ENCODE measurements around the gene KRTAP10-11. TPM values are rescaled to one million over a fixed set of nuclear protein-coding genes. Genes with fewer than 3 reads are reported as not detected.

Gene KRTAP10-11
- polyA plus RNA-seq, 1 of the 3 experiments (the other 2 are of a cell fraction) = not detected

- 3% methylated on average over 3 of the region's 3 CpGs for WGBS (ENCODE audit: low lambda C conversion rate)
- ChIA-PET CTCF (interaction anchor here (2.8 kb wide), 1 partner anchor 174 kb away, joined by 11 read pairs; no protein-coding TSS in a partner anchor), POLR2A (no interaction called here)
- Histone ChIP-seq H3K4me2 (no peak overlapping the region), H3K9me3 (peaks cover 14% of the 10 kb centered on the region), H3K27ac (ENCODE audit: low read depth in 2 of 2, low read length in 1 of 2) (no peak overlapping the region), H3F3A (replicated peaks; ENCODE audit: insufficient read depth) (no peaks in the 10 kb centered on the region), H3K36me3 (replicated peaks in 1 of 2; ENCODE audit: control insufficient read depth in 1 of 2, insufficient read depth in 2 of 2, low read length in 1 of 2) (peaks cover 0 to 3% of the 10 kb centered on the region in 2 experiments), H3K9me2 (no peaks in the 10 kb centered on the region), H3K4me1 (ENCODE audit: control insufficient read depth in 1 of 2, insufficient read depth in 2 of 2, low read depth in 1 of 2, low read length in 1 of 2) (no peaks in the 10 kb centered on the region), H2AFZ (ENCODE audit: low read depth) (no peak overlapping the region), H4K20me1 (ENCODE audit: insufficient read depth) (no peaks in the 10 kb centered on the region), H3K27me3 (ENCODE audit: insufficient read depth) (peaks cover 34% of the 10 kb centered on the region), H3K79me2 (ENCODE audit: insufficient read depth) (no peaks in the 10 kb centered on the region), H3K4me3 (ENCODE audit: low read depth in 2 of 2, low read length in 1 of 2) (no peak overlapping the region), H3K9ac (no peak overlapping the region)
- DNase-seq = no peak
- no peak for TF ChIP-seq EZH2phosphoT487 (IDR thresholded peaks at IDR 0.05; ENCODE audit: borderline replicate concordance, low read depth)
Measured at GRCh38 chr21:44618909-44619308, 27.3 kb upstream of the KRTAP10-11 start.

- no peak overlapping the region for H3K4me2 ChIP-seq
- no peak overlapping the region for H3K4me3 ChIP-seq (ENCODE audit: low read depth in 2 of 2, low read length in 1 of 2)
- H3K9me3 ChIP-seq = peaks cover 18% of the 10 kb centered on the region
- peaks cover 24% of the 10 kb centered on the region for H3K27me3 ChIP-seq (ENCODE audit: insufficient read depth)
- no peak overlapping the region for H3K9ac ChIP-seq
- WGBS (ENCODE audit: low lambda C conversion rate) = 10% methylated on average over 6 of the region's 6 CpGs
- H3K79me2 ChIP-seq (ENCODE audit: insufficient read depth) = no peaks in the 10 kb centered on the region
- no peaks in the 10 kb centered on the region for H4K20me1 ChIP-seq (ENCODE audit: insufficient read depth)
- no peaks in the 10 kb centered on the region for H3F3A ChIP-seq (replicated peaks; ENCODE audit: insufficient read depth)
- no peak overlapping the region for H3K27ac ChIP-seq (ENCODE audit: low read depth in 2 of 2, low read length in 1 of 2)
- H3K9me2 ChIP-seq = no peaks in the 10 kb centered on the region
- no peak for TF ChIP-seq RXRA (IDR thresholded peaks at IDR 0.05; ENCODE audit: borderline replicate concordance, low read depth)
- no peak for TF ChIP-seq CTCF (IDR thresholded peaks at IDR 0.05)
- TF ChIP-seq FOXJ3 (CRISPR knock-in tag; IDR thresholded peaks at IDR 0.05) = no peak
- no peak for TF ChIP-seq ELF1 (IDR thresholded peaks at IDR 0.05)
- no peak for TF ChIP-seq SIN3A (IDR thresholded peaks at IDR 0.05; ENCODE audit: borderline replicate concordance, low read depth, low read length)
- TF ChIP-seq TEAD4 (IDR thresholded peaks at IDR 0.05; ENCODE audit: borderline replicate concordance, insufficient read depth) = no peak
- TF ChIP-seq FOXM1 (IDR thresholded peaks at IDR 0.05; ENCODE audit: low read depth) = no peak
- TF ChIP-seq GATA2 (CRISPR knock-in tag; IDR thresholded peaks at IDR 0.05) = no peak
- TF ChIP-seq NFIC (IDR thresholded peaks at IDR 0.05; ENCODE audit: borderline replicate concordance) = no peak
- no peaks in the 10 kb centered on the region for H3K4me1 ChIP-seq (ENCODE audit: control insufficient read depth in 1 of 2, insufficient read depth in 2 of 2, low read depth in 1 of 2, low read length in 1 of 2)
- peaks cover 0 to 3% of the 10 kb centered on the region in 2 experiments for H3K36me3 ChIP-seq (replicated peaks in 1 of 2; ENCODE audit: control insufficient read depth in 1 of 2, insufficient read depth in 2 of 2, low read length in 1 of 2)
- ChIA-PET CTCF (interaction anchor here (0.7 to 2.8 kb wide), 2 partner anchors 8 to 173 kb away, joined by 3 to 11 read pairs; partner anchors contain the start of gene KRTAP10-8), POLR2A (no interaction called here)
- DNase-seq = no peak
- H2AFZ ChIP-seq (ENCODE audit: low read depth) = no peak overlapping the region
Measured at GRCh38 chr21:44619886-44620285, 26.3 kb upstream of the KRTAP10-11 start.

- TF ChIP-seq GABPA (IDR thresholded peaks at IDR 0.05; ENCODE audit: low read depth) = no peak
- no peak for TF ChIP-seq RFX5 (IDR thresholded peaks at IDR 0.05; ENCODE audit: low read length)
- H3K27me3 ChIP-seq (ENCODE audit: insufficient read depth) = peaks cover 3% of the 10 kb centered on the region; the same call in 1 of the 2 replicates
- H3F3A ChIP-seq (replicated peaks; ENCODE audit: insufficient read depth) = no peaks in the 10 kb centered on the region
- H3K4me2 ChIP-seq = no peak overlapping the region
- no peaks in the 10 kb centered on the region for H4K20me1 ChIP-seq (ENCODE audit: insufficient read depth)
- CTCF ChIA-PET = no interaction called here
- no peaks in the 10 kb centered on the region; a peak in 1 of 4 replicates for H3K4me1 ChIP-seq (ENCODE audit: control insufficient read depth in 1 of 2, insufficient read depth in 2 of 2, low read depth in 1 of 2, low read length in 1 of 2)
- no peaks in the 10 kb centered on the region for H3K79me2 ChIP-seq (ENCODE audit: insufficient read depth)
- H3K4me3 ChIP-seq (ENCODE audit: low read depth in 2 of 2, low read length in 1 of 2) = no peak overlapping the region
- peaks cover 0 to 3% of the 10 kb centered on the region in 2 experiments for H3K36me3 ChIP-seq (replicated peaks in 1 of 2; ENCODE audit: control insufficient read depth in 1 of 2, insufficient read depth in 2 of 2, low read length in 1 of 2)
- H3K9me3 ChIP-seq = peaks cover 18% of the 10 kb centered on the region
- H2AFZ ChIP-seq (ENCODE audit: low read depth) = no peak overlapping the region
- DNase-seq = no peak
- H3K27ac ChIP-seq (ENCODE audit: low read depth in 2 of 2, low read length in 1 of 2) = no peak overlapping the region
- POLR2A ChIA-PET = no interaction called here
- H3K9ac ChIP-seq = no peak overlapping the region
- H3K9me2 ChIP-seq = no peaks in the 10 kb centered on the region
Measured at GRCh38 chr21:44623575-44623974, 22.6 kb upstream of the KRTAP10-11 start.

All from SK-N-SH (cell line).